Activated CD8-positive, alpha-beta memory T cell treated with anti-CD3 and anti-CD28 coated beads, Interleukin-2, amount 10 ng/mL, durations not matched to agents 7 days and 5 days (primary cell): Measurements from ENCODE around the gene MYLK4. TPM values are rescaled to one million over a fixed set of nuclear protein-coding genes. Genes with fewer than 3 reads are reported as not detected.

Experiments used
- ATAC-seq: fragments of 150-1000 bp; cut with Tn5 transposase; one replicate; pipeline ENCODE4 v1.10.0; 2021; ENCODE audit warnings: moderate library complexity
- CTCF ChIA-PET: fragments of 350-600 bp; sonication (Branson Sonifier 250); formaldehyde crosslinking; loops from one replicate; lab custom pipeline; 2021; ENCODE audit warnings: antibody characterized with exemption; lab: Charles Lee
- DNase-seq: peaks from one replicate; pipeline ENCODE4 v3.0.0-alpha.2; 2020
- H3K27ac Mint-ChIP-seq: one replicate; pipeline ENCODE4 v1.8.0; 2021; ENCODE audit warnings: mild to moderate bottlenecking, mixed read lengths
- H3K27me3 Mint-ChIP-seq: one replicate; pipeline ENCODE4 v1.8.0; 2021; ENCODE audit warnings: mixed read lengths
- H3K36me3 Mint-ChIP-seq: one replicate; pipeline ENCODE4 v1.8.0; 2021; ENCODE audit warnings: mild to moderate bottlenecking, mixed read lengths
- H3K4me1 Mint-ChIP-seq: one replicate; pipeline ENCODE4 v1.8.0; 2021; ENCODE audit warnings: mixed read lengths
- H3K4me3 Mint-ChIP-seq: one replicate; pipeline ENCODE4 v1.8.0; 2021; ENCODE audit warnings: mild to moderate bottlenecking, moderate library complexity, mixed read lengths
- H3K9me3 Mint-ChIP-seq: one replicate; pipeline ENCODE4 v1.8.0; 2022; ENCODE audit warnings: low read depth, mixed read lengths
- total RNA-seq, 2 experiments: library from RNA; stranded (reverse); gene quantifications; one replicate each; pipeline ENCODE4 v1.2.3, GENCODE V29; 2021

Gene MYLK4
- total RNA-seq, 2 experiments from 2014 or later: 0.18 to 0.23 TPM

GRCh38 chr6:2695454-2696095, 55.1 kb downstream of the MYLK4 start:
- ATAC-seq: no peak
- Mint-ChIP-seq H3K27me3 (peaks cover 24% of the 10 kb centered on the region), H3K4me1 (no peaks in the 10 kb centered on the region), H3K9me3 (no peaks in the 10 kb centered on the region), H3K27ac (no peak overlapping the region), H3K4me3 (no peak overlapping the region), H3K36me3 (no peaks in the 10 kb centered on the region)
- CTCF ChIA-PET: no interaction called here
- no peak for DNase-seq

GRCh38 chr6:2693231-2693630, 57.5 kb downstream of the MYLK4 start:
- H3K36me3 Mint-ChIP-seq: no peaks in the 10 kb centered on the region
- no peak for ATAC-seq
- H3K4me1 Mint-ChIP-seq: no peaks in the 10 kb centered on the region
- H3K27ac Mint-ChIP-seq: no peak overlapping the region
- H3K4me3 Mint-ChIP-seq: no peak overlapping the region
- CTCF ChIA-PET: no interaction called here
- DNase-seq: no peak
- no peaks in the 10 kb centered on the region for H3K9me3 Mint-ChIP-seq
- H3K27me3 Mint-ChIP-seq: peaks cover 21% of the 10 kb centered on the region

GRCh38 chr6:2688401-2689064, 62.2 kb downstream of the MYLK4 start:
- H3K4me3 Mint-ChIP-seq: no peak overlapping the region
- no peaks in the 10 kb centered on the region for H3K9me3 Mint-ChIP-seq
- no peak overlapping the region for H3K27ac Mint-ChIP-seq
- ATAC-seq (no peak), DNase-seq (no peak)
- no peaks in the 10 kb centered on the region for H3K36me3 Mint-ChIP-seq
- CTCF ChIA-PET: interaction anchor here (0.7 kb wide), 1 partner anchor 289 kb away, joined by 4 read pairs; no protein-coding TSS in a partner anchor
- peaks cover 11% of the 10 kb centered on the region for H3K27me3 Mint-ChIP-seq
- no peaks in the 10 kb centered on the region for H3K4me1 Mint-ChIP-seq

GRCh38 chr6:2687456-2687855, 63.3 kb downstream of the MYLK4 start:
- no peaks in the 10 kb centered on the region for H3K36me3 Mint-ChIP-seq
- H3K27me3 Mint-ChIP-seq: peaks cover 3% of the 10 kb centered on the region
- no peak for ATAC-seq
- CTCF ChIA-PET: no interaction called here
- no peak overlapping the region for H3K4me3 Mint-ChIP-seq
- H3K4me1 Mint-ChIP-seq: no peaks in the 10 kb centered on the region
- DNase-seq: no peak
- no peaks in the 10 kb centered on the region for H3K9me3 Mint-ChIP-seq
- H3K27ac Mint-ChIP-seq: no peak overlapping the region

- no peaks in the 10 kb centered on the region for H3K9me3 Mint-ChIP-seq
- no peaks in the 10 kb centered on the region for H3K4me1 Mint-ChIP-seq
- DNase-seq (no peak), ATAC-seq (no peak)
- CTCF ChIA-PET: no interaction called here
- H3K36me3 Mint-ChIP-seq: no peaks in the 10 kb centered on the region
- peaks cover 3% of the 10 kb centered on the region for H3K27me3 Mint-ChIP-seq
- no peak overlapping the region for H3K4me3 Mint-ChIP-seq
- H3K27ac Mint-ChIP-seq: no peak overlapping the region
Measured at GRCh38 chr6:2686515-2686914, 64.2 kb downstream of the MYLK4 start.

- CTCF ChIA-PET: no interaction called here
- H3K27ac Mint-ChIP-seq: no peak overlapping the region
- DNase-seq: no peak
- H3K9me3 Mint-ChIP-seq: no peaks in the 10 kb centered on the region
- peaks cover 3% of the 10 kb centered on the region for H3K27me3 Mint-ChIP-seq
- no peaks in the 10 kb centered on the region for H3K36me3 Mint-ChIP-seq
- H3K4me1 Mint-ChIP-seq: no peaks in the 10 kb centered on the region
- no peak overlapping the region for H3K4me3 Mint-ChIP-seq
- ATAC-seq: no peak
Measured at GRCh38 chr6:2684766-2685754, 65.7 kb downstream of the MYLK4 start.

- H3K4me3 Mint-ChIP-seq: no peak overlapping the region
- H3K9me3 Mint-ChIP-seq: no peaks in the 10 kb centered on the region
- CTCF ChIA-PET: no interaction called here
- no peaks in the 10 kb centered on the region for H3K36me3 Mint-ChIP-seq
- no peak for ATAC-seq
- no peaks in the 10 kb centered on the region for H3K4me1 Mint-ChIP-seq
- no peak overlapping the region for H3K27ac Mint-ChIP-seq
- no peak for DNase-seq
- no peaks in the 10 kb centered on the region for H3K27me3 Mint-ChIP-seq
Measured at GRCh38 chr6:2684103-2684749, 66.5 kb downstream of the MYLK4 start.

- no peaks in the 10 kb centered on the region for H3K4me1 Mint-ChIP-seq
- H3K4me3 Mint-ChIP-seq: no peak overlapping the region
- DNase-seq: no peak
- no peak overlapping the region for H3K27ac Mint-ChIP-seq
- no peaks in the 10 kb centered on the region for H3K27me3 Mint-ChIP-seq
- no peaks in the 10 kb centered on the region for H3K9me3 Mint-ChIP-seq
- CTCF ChIA-PET: no interaction called here
- no peaks in the 10 kb centered on the region for H3K36me3 Mint-ChIP-seq
- ATAC-seq: no peak
Measured at GRCh38 chr6:2680264-2680922, 70.3 kb downstream of the MYLK4 start.

- no peaks in the 10 kb centered on the region for H3K4me1 Mint-ChIP-seq
- no peaks in the 10 kb centered on the region for H3K36me3 Mint-ChIP-seq
- H3K4me3 Mint-ChIP-seq: no peak overlapping the region
- H3K27ac Mint-ChIP-seq: no peak overlapping the region
- H3K27me3 Mint-ChIP-seq: no peaks in the 10 kb centered on the region
- no peak for DNase-seq
- no peak for ATAC-seq
- no peaks in the 10 kb centered on the region for H3K9me3 Mint-ChIP-seq
- CTCF ChIA-PET: no interaction called here
Measured at GRCh38 chr6:2677080-2677593, 73.6 kb downstream of the MYLK4 start.

DNA sequence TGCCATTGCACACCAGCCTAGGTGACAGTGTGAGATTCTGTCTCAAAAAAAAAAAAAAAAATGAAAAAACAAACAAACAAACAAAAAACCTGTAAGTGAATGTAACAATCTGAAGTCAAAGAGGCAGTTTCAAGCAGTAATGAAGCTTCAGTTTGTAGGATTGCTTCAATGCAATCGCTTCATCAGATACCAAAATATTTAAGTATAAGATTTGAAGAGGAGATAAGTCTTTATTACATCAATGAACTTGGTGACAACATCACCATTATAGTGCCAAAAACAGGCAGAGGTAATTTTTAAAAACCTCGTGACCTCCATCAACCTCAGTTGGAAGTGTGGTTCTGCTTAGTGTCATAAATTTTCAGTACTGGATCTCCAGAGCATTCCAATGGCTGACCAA, 74.7 kb downstream of the MYLK4 start:
- H3K36me3 Mint-ChIP-seq: no peaks in the 10 kb centered on the region
- H3K27me3 Mint-ChIP-seq: peaks cover 3% of the 10 kb centered on the region
- no peaks in the 10 kb centered on the region for H3K4me1 Mint-ChIP-seq
- no peaks in the 10 kb centered on the region for H3K9me3 Mint-ChIP-seq
- no peak for DNase-seq
- H3K4me3 Mint-ChIP-seq: no peak overlapping the region
- CTCF ChIA-PET: interaction anchor here (0.6 to 0.7 kb wide), 2 partner anchors 85 to 804 kb away, joined by 3 to 4 read pairs; no protein-coding TSS in a partner anchor
- no peak for ATAC-seq
- no peak overlapping the region for H3K27ac Mint-ChIP-seq

DNA sequence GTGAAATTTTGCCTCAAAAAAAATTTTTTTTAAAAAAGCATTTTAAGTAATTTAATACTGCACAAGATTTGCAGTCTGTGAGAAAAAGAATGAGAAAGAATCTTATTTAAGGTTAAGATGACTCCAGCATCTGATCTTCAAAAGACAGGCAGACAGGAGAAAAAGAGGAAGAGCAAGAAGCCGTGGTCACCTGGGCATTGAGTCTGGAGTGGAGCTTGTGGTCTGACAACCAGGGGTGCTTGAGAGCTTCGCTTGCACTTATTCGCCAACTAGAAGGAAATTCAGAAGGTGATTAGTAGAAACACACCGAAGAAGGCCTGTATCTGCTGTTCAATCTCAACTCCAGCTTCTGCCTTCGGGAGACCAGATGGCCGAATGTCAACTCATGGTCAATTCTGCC, 75.9 kb downstream of the MYLK4 start:
- H3K27ac Mint-ChIP-seq: no peak overlapping the region

GRCh38 chr6:2669067-2669700, 81.5 kb downstream of the MYLK4 start:
- CTCF ChIA-PET: no interaction called here
- H3K27ac Mint-ChIP-seq: no peak overlapping the region

More for the DNA sequence above, 75.9 kb downstream of the MYLK4 start:
- DNase-seq: no peak
- no peaks in the 10 kb centered on the region for H3K9me3 Mint-ChIP-seq
- H3K4me3 Mint-ChIP-seq: no peak overlapping the region
- peaks cover 3% of the 10 kb centered on the region for H3K27me3 Mint-ChIP-seq
- no peaks in the 10 kb centered on the region for H3K4me1 Mint-ChIP-seq
- no peaks in the 10 kb centered on the region for H3K36me3 Mint-ChIP-seq
- no peak for ATAC-seq
- CTCF ChIA-PET: no interaction called here

More at GRCh38 chr6:2669067-2669700, 81.5 kb downstream of the MYLK4 start:
- peaks cover 11% of the 10 kb centered on the region for H3K27me3 Mint-ChIP-seq
- no peaks in the 10 kb centered on the region for H3K9me3 Mint-ChIP-seq
- H3K36me3 Mint-ChIP-seq: no peaks in the 10 kb centered on the region
- no peak overlapping the region for H3K4me3 Mint-ChIP-seq
- no peak for ATAC-seq
- no peaks in the 10 kb centered on the region for H3K4me1 Mint-ChIP-seq
- DNase-seq: no peak
